ENCODE measurements around the gene TBCC. TPM values are rescaled to one million over a fixed set of nuclear protein-coding genes. Genes with fewer than 3 reads are reported as not detected.

The TBCC gene
- total RNA-seq, 4 donors from 2014 or later: 7.9 to 48.7 (median 14.6) TPM

DNA sequence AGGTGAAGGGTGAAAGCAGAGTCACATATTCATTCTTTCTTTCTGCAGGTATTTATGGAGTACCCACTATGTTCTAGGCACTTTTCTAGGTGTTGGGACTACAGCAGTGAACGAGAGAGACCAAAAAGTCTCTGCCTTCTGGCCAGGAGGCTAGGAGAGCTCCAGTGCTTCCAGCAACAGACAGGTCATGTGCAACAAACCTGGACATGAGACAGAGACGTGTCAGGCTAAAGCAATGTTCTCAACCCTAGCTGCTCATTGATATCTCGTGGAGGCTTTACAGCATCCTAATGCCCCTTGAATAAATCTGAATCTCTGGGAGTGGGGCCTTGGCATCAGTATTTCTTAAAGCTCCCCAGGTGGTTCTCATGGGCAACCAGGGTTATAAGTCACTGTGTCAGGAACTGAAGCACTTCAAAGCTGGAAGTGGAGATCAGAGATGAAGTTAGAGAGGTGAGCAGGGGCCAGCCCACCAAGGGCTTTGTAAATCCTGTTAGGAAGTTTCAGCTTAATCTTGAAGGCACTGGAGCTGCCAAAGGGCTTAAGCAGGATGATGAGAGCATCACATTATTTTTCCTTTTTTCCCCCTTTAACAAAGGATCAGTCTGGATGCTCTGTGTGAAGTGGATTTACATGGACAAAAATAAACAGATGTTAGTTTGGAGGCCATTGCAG lies 13.0 kb upstream of the TBCC start:
- Histone ChIP-seq H3K36me3 (no peaks in the 10 kb centered on the region), H3K4me3 (no peak overlapping the region), H3K4me1 (no peaks in the 10 kb centered on the region), H3K27me3 (no peaks in the 10 kb centered on the region), H3K27ac (no peak overlapping the region), H3K9me3 (no peaks in the 10 kb centered on the region)
- TF ChIP-seq, protein P1, sequence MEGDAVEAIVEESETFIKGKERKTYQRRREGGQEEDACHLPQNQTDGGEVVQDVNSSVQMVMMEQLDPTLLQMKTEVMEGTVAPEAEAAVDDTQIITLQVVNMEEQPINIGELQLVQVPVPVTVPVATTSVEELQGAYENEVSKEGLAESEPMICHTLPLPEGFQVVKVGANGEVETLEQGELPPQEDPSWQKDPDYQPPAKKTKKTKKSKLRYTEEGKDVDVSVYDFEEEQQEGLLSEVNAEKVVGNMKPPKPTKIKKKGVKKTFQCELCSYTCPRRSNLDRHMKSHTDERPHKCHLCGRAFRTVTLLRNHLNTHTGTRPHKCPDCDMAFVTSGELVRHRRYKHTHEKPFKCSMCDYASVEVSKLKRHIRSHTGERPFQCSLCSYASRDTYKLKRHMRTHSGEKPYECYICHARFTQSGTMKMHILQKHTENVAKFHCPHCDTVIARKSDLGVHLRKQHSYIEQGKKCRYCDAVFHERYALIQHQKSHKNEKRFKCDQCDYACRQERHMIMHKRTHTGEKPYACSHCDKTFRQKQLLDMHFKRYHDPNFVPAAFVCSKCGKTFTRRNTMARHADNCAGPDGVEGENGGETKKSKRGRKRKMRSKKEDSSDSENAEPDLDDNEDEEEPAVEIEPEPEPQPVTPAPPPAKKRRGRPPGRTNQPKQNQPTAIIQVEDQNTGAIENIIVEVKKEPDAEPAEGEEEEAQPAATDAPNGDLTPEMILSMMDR (IDR thresholded peaks at IDR 0.05): no peak
- no peak for TF ChIP-seq POLR2A (IDR thresholded peaks at IDR 0.05)
- DNase-seq: no peak
- intact Hi-C loops (cut with DNase I; ENCODE audit: low total_unique reads): no loop called here

DNA sequence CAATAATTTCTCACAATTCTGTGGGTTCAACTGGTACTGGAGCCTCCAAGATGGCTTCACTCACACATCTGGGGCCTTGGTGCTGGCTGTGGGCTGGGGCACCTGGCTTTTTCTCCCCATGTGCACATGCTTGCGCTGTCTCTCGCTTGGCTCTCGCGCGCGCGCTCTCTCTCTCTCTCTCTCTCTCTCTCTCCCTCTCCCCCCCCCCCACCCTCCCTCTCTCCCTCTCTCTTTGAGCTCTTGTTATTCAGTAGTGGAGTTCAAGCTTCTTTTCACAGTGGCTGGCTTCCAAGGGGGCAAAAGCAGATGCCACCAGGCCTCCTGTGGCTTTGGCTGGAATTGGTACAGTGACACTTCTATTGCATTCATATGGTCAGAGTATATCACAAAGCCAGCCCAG lies 10.8 kb upstream of the TBCC start:
- Histone ChIP-seq H3K36me3 (no peaks in the 10 kb centered on the region), H3K27ac (no peak overlapping the region), H3K4me3 (no peak overlapping the region), H3K4me1 (no peaks in the 10 kb centered on the region), H3K27me3 (no peaks in the 10 kb centered on the region), H3K9me3 (no peaks in the 10 kb centered on the region)
- intact Hi-C loops (cut with DNase I; ENCODE audit: low total_unique reads): no loop called here
- TF ChIP-seq POLR2A (IDR thresholded peaks at IDR 0.05): no peak
- TF ChIP-seq, protein P1 (IDR thresholded peaks at IDR 0.05): no peak
- no peak for DNase-seq

DNA sequence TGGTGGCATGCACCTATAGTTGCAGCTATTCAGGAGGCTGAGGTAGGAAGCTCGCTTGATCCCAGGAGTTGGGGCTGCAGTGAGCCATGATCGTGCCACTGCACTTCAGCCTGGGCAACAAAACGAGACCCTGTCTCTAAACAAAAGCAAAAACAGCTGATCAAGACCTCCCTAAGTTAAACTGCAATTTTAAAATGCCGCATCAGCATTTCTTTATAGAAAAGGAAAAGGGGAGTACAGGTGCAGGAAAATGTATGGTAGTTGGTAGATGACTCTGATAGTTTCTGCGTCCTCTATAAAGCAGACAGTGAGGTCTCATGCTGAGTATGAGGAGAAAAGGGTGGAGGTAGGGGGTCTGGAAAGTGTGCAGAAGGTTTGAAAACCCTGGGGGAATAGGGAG lies 8.9 kb upstream of the TBCC start:
- H3K4me1 ChIP-seq: no peaks in the 10 kb centered on the region
- H3K9me3 ChIP-seq: no peaks in the 10 kb centered on the region
- TF ChIP-seq, protein P1 (IDR thresholded peaks at IDR 0.05): no peak
- TF ChIP-seq POLR2A (IDR thresholded peaks at IDR 0.05): no peak
- no peak overlapping the region for H3K27ac ChIP-seq
- no peak overlapping the region for H3K4me3 ChIP-seq
- no peaks in the 10 kb centered on the region for H3K36me3 ChIP-seq
- DNase-seq: no peak
- intact Hi-C loops (cut with DNase I; ENCODE audit: low total_unique reads): no loop called here
- H3K27me3 ChIP-seq: no peaks in the 10 kb centered on the region

DNA sequence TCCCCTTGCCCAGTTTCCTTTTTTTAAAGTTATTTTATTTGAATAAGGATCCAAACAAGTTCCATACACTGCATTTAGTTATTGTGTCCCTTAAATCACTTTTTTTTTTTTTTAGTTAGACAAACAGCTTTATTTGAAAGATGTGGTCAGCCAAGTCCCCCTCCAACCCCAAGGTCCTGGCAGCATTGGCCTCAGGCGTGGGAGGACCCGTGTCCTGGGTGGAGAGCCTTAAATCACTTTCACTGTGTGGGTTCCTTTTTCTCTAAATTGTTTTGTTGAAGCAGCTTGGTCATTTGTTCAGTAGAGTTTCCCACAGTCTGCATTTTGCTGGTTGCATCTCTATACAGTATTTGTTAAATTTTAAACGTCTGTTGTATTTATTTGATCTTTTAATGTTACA lies 5.2 kb upstream of the TBCC start:
- peak overlapping the region; percentile 20 to 57 for H3K27ac ChIP-seq
- intact Hi-C loops (cut with DNase I; ENCODE audit: low total_unique reads): no loop called here

More for the DNA sequence above, 5.2 kb upstream of the TBCC start:
- Histone ChIP-seq H3K4me1 (no peaks in the 10 kb centered on the region), H3K36me3 (no peaks in the 10 kb centered on the region), H3K27me3 (no peaks in the 10 kb centered on the region), H3K4me3 (no peak overlapping the region), H3K9me3 (no peaks in the 10 kb centered on the region)
- TF ChIP-seq, protein P1 (IDR thresholded peaks at IDR 0.05): no peak
- no peak for TF ChIP-seq POLR2A (IDR thresholded peaks at IDR 0.05)
- DNase-seq: peak; percentile 52 to 76

All from uterus (tissue), 4 donors.